ENCODE results near the gene KCNIP1. TPM values are rescaled to one million over a fixed set of nuclear protein-coding genes. Genes with fewer than 3 reads are reported as not detected.

KCNIP1 gene
- total RNA-seq, 4 donors from 2014 or later = 0.34 TPM; not detected in 3

- no peak overlapping the region for H3K4me3 ChIP-seq
- H3K36me3 ChIP-seq = no peaks in the 10 kb centered on the region
- H3K27me3 ChIP-seq = peaks cover 13% of the 10 kb centered on the region
- H3K4me1 ChIP-seq = no peaks in the 10 kb centered on the region
- TF ChIP-seq POLR2AphosphoS5 (IDR thresholded peaks at IDR 0.05) = no peak
- 37% methylated on average over 4 of the region's 4 CpGs for WGBS
- DNase-seq (ENCODE audit: low spot score in 2 of 2) = peak in 1 of 2 donors; percentile 24
- no peak overlapping the region for H3K27ac ChIP-seq
- H3K9me3 ChIP-seq = no peaks in the 10 kb centered on the region
Observed at GRCh38 chr5:170573114-170573513, 69.3 kb downstream of the KCNIP1 start.

- no peak overlapping the region for H3K4me3 ChIP-seq
- TF ChIP-seq EP300 (IDR thresholded peaks at IDR 0.05) = no peak
- TF ChIP-seq POLR2AphosphoS5 (IDR thresholded peaks at IDR 0.05) = no peak
- TF ChIP-seq POLR2A (IDR thresholded peaks at IDR 0.05) = no peak
- TF ChIP-seq CTCF (IDR thresholded peaks at IDR 0.05) = no peak
- H3K27me3 ChIP-seq = peaks cover 13% of the 10 kb centered on the region
- H3K36me3 ChIP-seq = no peaks in the 10 kb centered on the region
- DNase-seq (ENCODE audit: low spot score in 2 of 2) = no peak
- H3K9me3 ChIP-seq = no peaks in the 10 kb centered on the region
- H3K4me1 ChIP-seq = no peaks in the 10 kb centered on the region
- 95% methylated on average over 1 of the region's 1 CpG for WGBS
- H3K27ac ChIP-seq = no peak overlapping the region
Observed at GRCh38 chr5:170573660-170574059, 69.8 kb downstream of the KCNIP1 start.

DNA sequence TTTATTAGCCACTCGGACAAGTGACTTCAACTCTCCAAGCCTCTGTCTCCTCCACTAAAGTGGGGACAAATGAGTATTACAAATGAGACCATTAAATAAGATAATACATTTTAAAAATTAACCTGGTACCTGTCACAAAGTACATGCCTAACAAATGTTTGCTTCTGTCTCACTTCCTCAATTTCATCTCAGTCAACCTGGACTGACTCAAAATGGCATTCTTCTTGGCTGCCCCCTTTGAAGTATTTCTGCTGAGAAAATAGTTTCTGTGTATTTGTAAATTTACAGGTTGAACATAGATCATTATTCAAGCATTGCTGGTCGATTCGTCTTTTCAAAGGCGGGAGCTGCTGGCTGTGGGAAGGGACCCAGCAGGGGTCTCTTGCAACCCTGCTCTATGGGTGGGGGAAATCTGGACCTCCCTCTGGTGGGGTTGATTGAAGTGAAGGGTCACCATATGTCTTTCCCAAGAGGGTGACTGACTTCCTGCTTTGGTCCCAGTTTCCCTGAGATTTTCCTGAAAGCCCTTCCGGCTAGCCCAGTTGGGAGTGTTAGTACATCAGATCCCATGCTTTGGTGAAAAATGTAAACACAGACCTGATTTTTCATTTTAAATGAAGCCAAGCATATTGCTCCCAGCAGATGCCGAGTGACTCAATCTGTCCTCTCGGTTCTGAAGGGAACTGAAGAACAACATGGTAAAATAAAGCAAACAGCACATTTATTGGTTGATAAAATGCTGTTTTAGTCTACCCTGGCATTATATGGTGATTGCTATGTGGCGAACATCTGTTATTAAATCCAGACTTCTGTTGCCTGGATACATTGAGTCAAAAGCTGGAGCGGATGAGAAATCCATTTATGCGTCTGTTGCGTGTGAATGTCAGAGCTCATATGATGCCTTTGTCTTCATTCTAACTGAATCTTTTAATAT lies 73.0 kb downstream of the KCNIP1 start:
- Histone ChIP-seq H3K27me3 (peaks cover 7% of the 10 kb centered on the region), H3K4me3 (no peak overlapping the region), H3K9me3 (no peaks in the 10 kb centered on the region), H3K27ac (no peak overlapping the region), H3K36me3 (no peaks in the 10 kb centered on the region), H3K4me1 (no peaks in the 10 kb centered on the region)
- 68% methylated on average over 11 of the region's 11 CpGs for WGBS
- TF ChIP-seq EP300 (IDR thresholded peaks at IDR 0.05) = no peak
- no peak for DNase-seq (ENCODE audit: low spot score in 2 of 2)

DNA sequence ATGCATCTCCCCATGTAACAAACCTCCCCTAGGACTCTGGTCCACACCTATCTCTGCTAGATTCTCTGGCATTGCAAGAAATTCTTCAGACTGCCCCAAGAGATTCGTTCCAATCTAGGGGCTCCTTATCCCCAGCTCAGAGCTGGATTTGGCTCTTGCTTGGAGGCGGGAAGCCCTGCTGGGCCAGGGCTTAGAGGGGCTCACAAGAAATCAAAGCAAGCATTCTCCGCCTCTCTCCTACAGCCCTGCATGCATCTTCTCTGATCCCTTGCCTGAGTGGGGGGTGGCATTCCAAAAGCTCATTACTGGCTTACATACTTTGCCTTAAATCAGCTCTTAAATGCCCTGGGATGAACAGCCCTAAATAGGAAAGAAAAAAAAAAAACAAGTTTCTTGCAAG lies 75.8 kb downstream of the KCNIP1 start:
- Histone ChIP-seq H3K9me3 (no peaks in the 10 kb centered on the region), H3K4me3 (no peak overlapping the region), H3K27ac (no peak overlapping the region), H3K4me1 (no peaks in the 10 kb centered on the region), H3K36me3 (no peaks in the 10 kb centered on the region), H3K27me3 (peaks cover 2% of the 10 kb centered on the region)
- TF ChIP-seq EP300 (IDR thresholded peaks at IDR 0.05) = no peak
- TF ChIP-seq POLR2AphosphoS5 (IDR thresholded peaks at IDR 0.05) = no peak
- TF ChIP-seq CTCF (IDR thresholded peaks at IDR 0.05) = no peak
- TF ChIP-seq POLR2A (IDR thresholded peaks at IDR 0.05) = no peak
- WGBS = 63% methylated on average over 3 of the region's 3 CpGs
- DNase-seq (ENCODE audit: low spot score in 2 of 2) = no peak

- H3K9me3 ChIP-seq = no peaks in the 10 kb centered on the region
- H3K27me3 ChIP-seq = no peaks in the 10 kb centered on the region
- H3K4me1 ChIP-seq = no peaks in the 10 kb centered on the region
- H3K36me3 ChIP-seq = no peaks in the 10 kb centered on the region
- 82% methylated on average over 1 of the region's 1 CpG for WGBS
- no peak for DNase-seq (ENCODE audit: low spot score in 2 of 2)
- H3K4me3 ChIP-seq = no peak overlapping the region
- TF ChIP-seq POLR2A (IDR thresholded peaks at IDR 0.05) (no peak), POLR2AphosphoS5 (IDR thresholded peaks at IDR 0.05) (no peak), EP300 (IDR thresholded peaks at IDR 0.05) (no peak), CTCF (IDR thresholded peaks at IDR 0.05) (no peak)
- no peak overlapping the region for H3K27ac ChIP-seq
Observed at GRCh38 chr5:170581211-170581610, 77.4 kb downstream of the KCNIP1 start.

GRCh38 chr5:170582644-170583330 lies 79.0 kb downstream of the KCNIP1 start:
- WGBS = 89% methylated on average over 6 of the region's 6 CpGs
- no peak overlapping the region for H3K27ac ChIP-seq
- H3K27me3 ChIP-seq = no peaks in the 10 kb centered on the region

More at GRCh38 chr5:170582644-170583330, 79.0 kb downstream of the KCNIP1 start:
- Histone ChIP-seq H3K9me3 (no peaks in the 10 kb centered on the region), H3K4me3 (no peak overlapping the region), H3K4me1 (no peaks in the 10 kb centered on the region), H3K36me3 (no peaks in the 10 kb centered on the region)
- peak in 1 of 2 donors; percentile 59 for DNase-seq (ENCODE audit: low spot score in 2 of 2)
- TF ChIP-seq POLR2AphosphoS5 (IDR thresholded peaks at IDR 0.05) (no peak), POLR2A (IDR thresholded peaks at IDR 0.05) (no peak), EP300 (IDR thresholded peaks at IDR 0.05) (no peak), CTCF (IDR thresholded peaks at IDR 0.05) (no peak)
